SK-N-DZ (cell line): ENCODE data around the gene CTSO.
"Not testable (repeated sequence)": the region's sequence is repeated elsewhere in the genome, so short reads cannot be mapped to it uniquely, and the experiment has no call there.

Experiments
- DNase-seq: peaks from one replicate; pipeline ENCODE4 v3.0.0-alpha.2; 2015; ENCODE audit warnings: low spot score

Gene CTSO

GRCh38 chr4:155907556-155907955, 46.1 kb downstream of the CTSO start:
- DNase-seq: no peak

- DNase-seq: no peak
Observed at GRCh38 chr4:155906554-155907247, 47.0 kb downstream of the CTSO start.

- no peak for DNase-seq
Observed at GRCh38 chr4:155904331-155904730, 49.3 kb downstream of the CTSO start.

GRCh38 chr4:155903453-155903852, 50.2 kb downstream of the CTSO start, which contains the start of gene TDO2:
TDO2 (plus strand) TSS chr4:155903696; CDS start chr4:155903759, 63 bp downstream.
- DNase-seq: no peak

GRCh38 chr4:155901013-155901412, 52.7 kb downstream of the CTSO start:
- no peak for DNase-seq

- DNase-seq: no peak
Observed at GRCh38 chr4:155900381-155900780, 53.3 kb downstream of the CTSO start.

GRCh38 chr4:155899891-155900290, 53.8 kb downstream of the CTSO start:
- DNase-seq: no peak

GRCh38 chr4:155898371-155898770, 55.3 kb downstream of the CTSO start:
- not testable (repeated sequence) for DNase-seq

GRCh38 chr4:155891058-155891457, 62.6 kb downstream of the CTSO start:
- DNase-seq: no peak

- DNase-seq: no peak
Observed at GRCh38 chr4:155889946-155890345, 63.7 kb downstream of the CTSO start.

GRCh38 chr4:155889031-155889793, 64.5 kb downstream of the CTSO start:
- no peak for DNase-seq

- DNase-seq: no peak
Observed at GRCh38 chr4:155887847-155888570, 65.7 kb downstream of the CTSO start.

GRCh38 chr4:155887045-155887444, 66.6 kb downstream of the CTSO start:
- no peak for DNase-seq

GRCh38 chr4:155885666-155886065, 68.0 kb downstream of the CTSO start:
- DNase-seq: no peak

- DNase-seq: no peak
Observed at GRCh38 chr4:155883895-155884294, 69.8 kb downstream of the CTSO start.

- DNase-seq: no peak
Observed at GRCh38 chr4:155881555-155881954, 72.1 kb downstream of the CTSO start.

GRCh38 chr4:155879767-155880166, 73.9 kb downstream of the CTSO start:
- DNase-seq: no peak

GRCh38 chr4:155878611-155879010, 75.1 kb downstream of the CTSO start:
- no peak for DNase-seq

- no peak for DNase-seq
Observed at GRCh38 chr4:155877971-155878370, 75.7 kb downstream of the CTSO start.

- no peak for DNase-seq
Observed at GRCh38 chr4:155875878-155876277, 77.8 kb downstream of the CTSO start.
